RPMI7951 (cell line): ENCODE measurements around the gene OR2AJ1. TPM values are rescaled to one million over a fixed set of nuclear protein-coding genes. Genes with fewer than 3 reads are reported as not detected.
A peak's percentile ranks its signal among the peaks of the same experiment; 100 is the strongest.

Experiments used
- DNase-seq: peaks from one replicate; pipeline ENCODE4 v3.0.0-alpha.2; 2012; ENCODE audit warnings: low read depth
- total RNA-seq: library from RNA; depleted of rRNA; stranded (reverse); fragments of >200 nt; shearing (Covaris generic); gene quantifications from 2 replicates; pipeline ENCODE4 v1.2.3, GENCODE V29; 2014; rRNA removed

The OR2AJ1 gene, protein sequence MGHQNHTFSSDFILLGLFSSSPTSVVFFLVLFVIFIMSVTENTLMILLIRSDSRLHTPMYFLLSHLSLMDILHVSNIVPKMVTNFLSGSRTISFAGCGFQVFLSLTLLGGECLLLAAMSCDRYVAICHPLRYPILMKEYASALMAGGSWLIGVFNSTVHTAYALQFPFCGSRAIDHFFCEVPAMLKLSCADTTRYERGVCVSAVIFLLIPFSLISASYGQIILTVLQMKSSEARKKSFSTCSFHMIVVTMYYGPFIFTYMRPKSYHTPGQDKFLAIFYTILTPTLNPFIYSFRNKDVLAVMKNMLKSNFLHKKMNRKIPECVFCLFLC
- not detected in 2 replicates for total RNA-seq

DNA sequence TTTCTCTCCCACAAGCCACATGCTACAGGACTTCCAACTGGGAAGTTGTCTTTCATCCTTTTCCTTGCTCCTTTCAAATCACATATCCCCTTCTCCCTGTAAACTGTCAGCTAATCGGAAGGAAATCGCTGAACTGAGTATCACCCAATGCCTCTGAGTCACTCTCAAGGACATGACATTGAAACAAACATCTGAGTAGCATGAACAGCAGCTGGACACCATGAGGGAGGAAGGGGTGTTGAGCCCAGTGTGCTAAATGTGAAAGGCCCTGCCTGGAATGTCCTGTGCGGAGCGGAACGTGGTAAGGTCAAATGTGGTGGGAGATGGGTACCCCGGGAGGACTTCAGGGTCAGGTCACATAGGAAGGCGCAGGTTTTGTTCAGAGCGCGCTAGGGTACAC is at the start of gene OR2AJ1:
Gene OR2AJ1, plus strand, starts transcription at position 22 of the 400 bp plus-strand sequence. CDS start 8,880 bp downstream, outside the sequence.
- peak; percentile 15 for DNase-seq

DNA sequence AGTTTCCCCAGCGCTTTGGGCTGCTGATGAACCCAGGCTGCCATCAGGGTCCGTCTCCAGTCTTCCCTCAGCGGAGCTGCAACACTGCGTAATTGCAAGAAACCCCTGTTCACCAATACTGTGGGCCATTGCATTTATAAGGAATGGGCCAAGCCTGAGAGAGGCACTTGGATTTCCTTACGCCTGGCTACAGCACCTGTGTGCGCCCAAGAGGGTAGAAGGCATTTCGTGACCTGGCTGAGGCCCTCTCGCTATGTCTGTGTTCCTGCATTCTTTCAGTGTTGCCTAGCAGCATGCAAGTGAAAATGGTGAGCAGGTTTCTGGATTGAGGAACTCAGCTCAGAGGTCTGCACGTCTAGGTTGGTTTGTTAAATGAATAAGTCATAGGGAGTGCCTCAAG is 41.3 kb upstream of the OR2AJ1 start:
- DNase-seq = no peak

DNA sequence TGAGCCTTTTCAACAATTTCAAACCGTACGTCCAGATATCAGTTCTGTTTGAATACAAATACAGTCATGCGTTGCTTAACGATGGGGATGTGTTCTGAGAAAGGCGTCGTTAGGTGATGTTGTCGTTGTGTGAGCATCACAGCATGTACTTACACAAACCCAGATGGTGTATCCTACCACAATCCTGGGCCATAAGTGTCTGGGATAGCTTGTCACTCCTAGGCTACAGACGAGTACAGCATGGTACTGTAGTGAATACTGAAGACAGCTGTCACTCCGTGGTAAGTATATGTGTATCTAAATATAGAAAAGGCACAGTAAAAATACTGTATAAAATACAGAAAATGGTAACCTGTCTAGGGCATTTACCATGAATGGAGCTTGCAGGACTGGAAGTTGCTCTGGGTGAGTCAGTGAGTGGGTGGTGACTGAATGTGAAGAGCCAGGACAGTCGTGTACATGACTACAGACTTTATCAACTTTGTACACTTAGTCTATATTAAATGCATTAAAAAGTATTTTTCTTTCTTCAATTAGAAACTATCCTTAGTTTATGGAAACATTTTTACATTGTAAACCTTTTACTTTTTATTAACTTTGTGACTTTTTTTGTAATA is 39.8 kb upstream of the OR2AJ1 start:
- DNase-seq = no peak

DNA sequence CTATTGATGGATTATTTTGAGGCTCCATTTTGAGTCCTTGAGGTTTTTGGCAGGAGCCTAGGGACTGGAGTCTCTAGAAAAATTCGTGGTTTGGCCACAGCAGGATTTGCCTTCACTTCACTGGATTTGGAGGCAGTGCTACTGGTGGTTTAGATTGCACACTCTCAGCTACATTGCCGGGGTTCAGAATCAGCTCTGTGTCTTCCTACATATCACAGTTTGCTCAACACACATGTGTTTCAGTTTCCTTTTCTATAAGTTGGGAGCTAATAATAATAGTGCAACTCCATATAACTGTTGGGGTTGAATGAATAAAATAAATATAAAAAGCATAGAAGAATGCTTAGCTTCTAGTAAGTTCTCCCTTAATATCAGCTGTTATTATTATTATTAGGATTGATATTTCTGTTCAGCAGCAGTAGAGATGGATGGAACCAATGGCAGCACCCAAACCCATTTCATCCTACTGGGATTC is 29.5 kb upstream of the OR2AJ1 start, which contains the start of gene OR2W3:
Gene OR2W3, plus strand, starts transcription at position 425 of the 475 bp plus-strand sequence. Its CDS starts 0 bp downstream, at position 425.
- no peak for DNase-seq

DNA sequence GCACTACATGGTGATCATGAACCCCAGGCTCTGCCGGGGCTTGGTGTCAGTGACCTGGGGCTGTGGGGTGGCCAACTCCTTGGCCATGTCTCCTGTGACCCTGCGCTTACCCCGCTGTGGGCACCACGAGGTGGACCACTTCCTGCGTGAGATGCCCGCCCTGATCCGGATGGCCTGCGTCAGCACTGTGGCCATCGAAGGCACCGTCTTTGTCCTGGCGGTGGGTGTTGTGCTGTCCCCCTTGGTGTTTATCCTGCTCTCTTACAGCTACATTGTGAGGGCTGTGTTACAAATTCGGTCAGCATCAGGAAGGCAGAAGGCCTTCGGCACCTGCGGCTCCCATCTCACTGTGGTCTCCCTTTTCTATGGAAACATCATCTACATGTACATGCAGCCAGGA is 28.7 kb upstream of the OR2AJ1 start:
- DNase-seq = no peak

DNA sequence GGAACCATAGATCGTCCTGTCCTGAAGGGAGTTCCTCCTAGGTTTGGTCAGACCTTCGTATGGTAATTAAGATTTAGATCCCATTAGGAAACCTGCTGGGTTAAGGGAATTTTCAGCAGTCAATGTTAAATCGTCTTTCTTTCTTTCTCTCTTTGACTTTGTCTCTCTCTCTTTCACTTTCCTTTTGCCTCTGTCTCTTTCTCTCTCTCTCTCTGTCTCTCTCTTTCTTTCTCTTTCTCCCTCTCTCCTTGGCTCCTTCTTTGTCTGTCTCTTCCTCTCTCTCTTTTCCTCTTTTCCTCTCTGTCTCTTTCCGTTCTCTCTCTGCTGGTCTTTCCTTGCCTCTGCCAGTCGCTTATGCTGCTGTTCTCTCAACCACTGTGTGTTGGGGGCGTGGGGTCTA is 20.6 kb upstream of the OR2AJ1 start:
- DNase-seq = no peak

DNA sequence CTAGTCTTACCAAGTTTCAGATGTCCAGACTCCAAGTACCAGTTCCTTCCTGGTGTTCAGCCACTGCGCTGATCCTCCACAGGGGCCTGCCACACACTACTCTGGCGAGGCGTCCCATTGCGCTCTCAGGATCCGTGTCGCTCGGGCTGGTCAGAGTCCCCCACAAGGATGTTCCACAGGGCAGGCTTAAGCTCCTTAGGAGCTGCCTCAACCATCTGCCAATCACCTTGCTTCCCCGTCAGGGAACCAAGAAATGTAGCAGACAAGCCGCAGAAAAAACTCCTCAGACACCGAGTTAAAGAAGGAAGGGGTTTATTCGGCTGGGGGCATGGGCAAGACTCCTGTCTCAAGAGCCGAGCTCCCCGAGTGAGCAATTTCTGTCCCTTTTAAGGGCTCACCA is 19.5 kb upstream of the OR2AJ1 start:
- DNase-seq = no peak

DNA sequence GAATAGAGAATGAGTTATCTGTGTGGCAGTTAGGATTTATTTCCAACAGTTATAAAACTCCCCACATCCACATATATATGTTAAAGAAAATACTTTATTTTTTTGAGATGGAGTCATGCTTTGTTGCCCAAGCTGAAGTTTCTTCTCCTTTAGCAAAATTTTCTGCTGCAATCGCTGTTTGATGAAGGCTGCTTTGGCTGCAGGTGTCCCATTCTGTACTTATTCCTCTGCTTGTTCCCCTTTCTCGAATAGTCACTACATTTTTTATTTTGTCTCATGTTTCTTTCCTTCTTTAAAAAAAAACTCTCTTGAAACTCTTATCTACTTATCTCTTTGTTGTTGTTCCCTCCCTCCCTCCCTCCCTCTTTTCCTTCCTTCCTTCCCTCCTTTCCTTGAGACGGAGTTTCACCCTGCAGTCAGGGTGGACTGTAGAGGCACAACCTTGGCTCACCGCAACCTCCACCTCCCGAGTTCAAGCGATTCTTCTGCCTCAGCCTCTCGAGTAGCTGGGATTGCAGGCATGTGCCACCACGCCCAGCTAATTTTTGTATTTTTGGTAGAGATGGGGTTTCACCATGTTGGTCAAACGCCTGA is 18.7 kb upstream of the OR2AJ1 start:
- no peak for DNase-seq

DNA sequence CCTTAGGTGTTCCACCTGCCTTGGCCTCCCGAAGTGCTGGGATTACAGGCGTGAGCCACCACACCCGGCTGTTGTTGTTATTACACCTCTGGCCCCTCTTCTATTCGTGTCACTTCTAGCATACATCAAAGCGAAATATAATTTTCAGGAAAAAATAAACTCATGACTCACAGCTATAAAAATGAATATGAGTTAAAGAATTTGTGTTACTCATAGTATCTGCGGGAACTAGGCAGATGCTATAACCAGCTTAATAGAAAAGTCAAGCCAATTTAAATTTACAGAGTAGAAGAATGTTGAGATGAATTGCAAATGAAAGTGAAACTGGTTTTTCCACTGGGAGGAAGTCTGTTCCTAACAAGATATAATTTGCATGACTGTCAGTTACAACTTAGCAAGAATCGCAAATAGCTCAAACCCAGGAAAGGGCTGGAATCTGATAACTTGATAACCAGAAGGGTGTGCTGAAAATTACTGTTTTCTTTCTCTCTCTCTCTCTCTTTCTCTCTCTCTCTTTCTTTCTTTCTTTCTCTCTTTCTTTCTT is 18.1 kb upstream of the OR2AJ1 start:
- peak; percentile 82 for DNase-seq

DNA sequence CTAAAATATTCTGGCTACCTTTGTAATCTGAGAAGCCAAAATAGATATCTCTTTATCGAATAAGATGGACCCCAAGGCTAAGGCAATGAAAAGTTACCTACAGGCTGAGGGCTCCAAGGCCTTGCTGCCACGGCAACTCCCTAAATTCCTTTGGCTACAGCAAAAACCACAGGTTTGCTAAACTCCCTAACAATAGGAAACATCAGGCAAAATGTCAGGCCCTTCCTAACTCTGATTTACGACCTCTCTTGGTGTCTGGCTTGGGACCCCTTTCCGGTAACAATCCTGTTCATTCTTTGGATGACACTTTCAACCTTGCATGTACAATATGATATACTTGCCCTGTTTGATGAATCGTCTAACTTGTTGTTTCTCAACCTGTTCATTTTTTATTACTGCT is 15.9 kb upstream of the OR2AJ1 start:
- peak; percentile 20 for DNase-seq

DNA sequence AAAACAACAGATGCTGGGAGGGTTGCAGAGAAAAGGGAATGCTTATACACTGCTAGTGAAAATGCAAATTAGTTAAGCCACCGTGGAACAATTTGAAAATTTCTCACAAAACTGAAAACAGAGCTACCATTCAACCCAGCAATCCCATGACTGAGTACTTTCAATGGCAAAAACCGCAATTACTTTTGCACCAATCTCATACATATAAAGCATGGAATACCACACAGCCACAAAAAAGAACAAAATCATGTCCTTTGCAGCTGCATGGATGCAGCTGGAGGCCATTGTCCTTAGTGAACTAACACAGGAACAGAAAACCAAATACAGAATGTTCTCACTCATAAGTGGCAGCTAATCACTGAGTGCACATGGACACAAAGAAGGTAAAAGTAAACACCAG is 10.9 kb upstream of the OR2AJ1 start:
- no peak for DNase-seq

DNA sequence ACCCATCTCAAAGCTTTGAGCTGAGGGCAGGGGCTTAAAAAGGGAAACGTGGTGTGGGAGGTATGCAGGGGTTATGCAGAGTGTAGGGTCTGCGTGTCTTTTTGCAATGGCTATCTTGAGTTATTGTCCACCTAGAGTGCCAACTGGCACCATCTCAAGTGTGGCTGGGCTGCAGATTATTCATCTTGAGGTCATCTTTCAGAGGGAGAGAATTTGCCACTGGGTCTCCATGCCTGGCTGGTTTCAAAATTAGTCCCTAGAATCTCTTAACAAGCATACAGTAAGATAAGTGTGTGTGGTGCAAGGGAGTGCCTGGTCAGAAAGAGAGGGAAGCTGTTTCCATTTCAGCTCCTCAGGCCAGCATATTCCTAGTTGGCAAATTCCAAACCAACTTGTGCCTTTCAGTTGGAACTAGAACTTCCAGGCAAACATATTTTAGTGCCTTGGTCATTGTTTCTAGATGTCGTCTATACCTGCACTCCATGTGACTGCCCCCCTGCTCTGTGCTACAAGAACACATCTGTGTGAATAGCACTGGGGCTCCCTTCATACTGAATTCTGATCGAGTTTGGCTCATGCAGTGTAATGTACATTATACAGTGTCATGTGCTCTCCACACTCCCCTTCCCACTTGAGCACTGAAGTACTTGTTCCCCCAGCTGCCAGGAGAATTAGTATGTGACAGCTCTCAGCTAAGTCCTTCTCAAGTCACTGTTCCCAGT is 9.6 kb upstream of the OR2AJ1 start:
- DNase-seq = peak; percentile 72

DNA sequence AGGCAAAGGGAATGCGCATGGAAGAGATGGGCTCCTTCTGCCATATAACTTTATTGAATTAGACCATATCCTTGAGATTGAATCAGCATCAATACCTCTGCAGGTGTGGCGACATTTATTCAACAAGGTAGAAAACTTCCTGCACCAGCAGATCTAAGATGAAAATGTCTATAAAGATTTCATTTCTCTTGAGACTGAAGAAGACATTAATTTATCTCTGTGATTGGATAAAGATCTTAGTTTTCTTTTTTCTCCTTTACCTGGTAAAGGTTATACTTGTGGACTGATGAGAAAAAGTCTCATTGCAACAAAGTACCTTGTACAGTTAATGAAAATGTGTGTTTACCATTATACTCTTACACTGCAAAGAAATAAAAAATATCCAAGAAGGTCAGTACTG is 4.7 kb upstream of the OR2AJ1 start, which contains the start of gene OR2T8:
Gene OR2T8, plus strand, starts transcription at position 301 of the 400 bp plus-strand sequence. CDS start 766 bp downstream, outside the sequence.
- DNase-seq = no peak

DNA sequence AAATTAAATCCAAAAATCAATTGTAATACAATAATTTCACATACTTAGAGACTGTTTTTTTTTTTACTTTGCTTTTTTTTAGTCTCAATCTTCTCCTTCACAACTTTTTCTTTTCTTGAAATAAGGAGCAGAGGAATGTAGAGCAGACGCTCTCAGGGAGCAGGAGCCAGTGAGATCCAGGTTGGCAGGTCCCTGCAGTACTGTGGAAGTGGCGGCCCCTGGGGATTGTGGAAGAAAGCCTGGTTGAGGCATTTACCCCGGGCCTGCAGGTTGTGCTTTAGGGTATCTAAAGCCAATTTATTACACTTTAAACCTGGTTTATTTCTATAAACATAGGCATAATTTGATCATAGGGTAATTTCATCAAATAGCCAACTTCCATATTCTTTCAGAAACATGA is 748 bp upstream of the OR2AJ1 start:
- no peak for DNase-seq

DNA sequence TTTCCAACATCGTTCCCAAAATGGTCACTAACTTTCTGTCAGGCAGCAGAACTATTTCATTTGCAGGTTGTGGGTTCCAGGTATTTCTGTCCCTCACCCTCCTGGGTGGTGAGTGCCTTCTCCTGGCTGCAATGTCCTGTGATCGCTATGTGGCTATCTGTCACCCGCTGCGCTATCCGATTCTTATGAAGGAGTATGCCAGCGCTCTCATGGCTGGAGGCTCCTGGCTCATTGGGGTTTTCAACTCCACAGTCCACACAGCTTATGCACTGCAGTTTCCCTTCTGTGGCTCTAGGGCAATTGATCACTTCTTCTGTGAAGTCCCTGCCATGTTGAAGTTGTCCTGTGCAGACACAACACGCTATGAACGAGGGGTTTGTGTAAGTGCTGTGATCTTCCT is 9.3 kb downstream of the OR2AJ1 start:
- no peak for DNase-seq

DNA sequence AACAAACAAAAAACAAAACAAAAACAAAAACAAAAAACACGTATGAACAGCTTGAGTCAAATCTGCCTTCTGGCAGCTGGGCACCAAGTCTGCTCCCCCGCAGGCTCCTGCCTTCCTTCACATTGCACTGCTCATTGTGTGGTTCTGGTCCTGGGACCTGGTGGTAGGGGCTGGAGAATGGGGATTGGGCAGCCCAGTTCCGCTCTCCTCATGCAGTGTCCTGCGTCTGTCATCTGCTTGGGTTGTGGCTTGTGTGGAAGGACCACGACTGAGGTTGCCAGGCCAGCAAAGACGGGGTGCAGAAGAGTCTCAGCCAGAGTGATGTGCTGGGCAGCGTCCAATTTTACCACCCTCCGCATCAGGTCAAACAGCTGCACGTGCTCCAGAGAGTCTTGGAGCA is 11.1 kb downstream of the OR2AJ1 start:
- DNase-seq = no peak

DNA sequence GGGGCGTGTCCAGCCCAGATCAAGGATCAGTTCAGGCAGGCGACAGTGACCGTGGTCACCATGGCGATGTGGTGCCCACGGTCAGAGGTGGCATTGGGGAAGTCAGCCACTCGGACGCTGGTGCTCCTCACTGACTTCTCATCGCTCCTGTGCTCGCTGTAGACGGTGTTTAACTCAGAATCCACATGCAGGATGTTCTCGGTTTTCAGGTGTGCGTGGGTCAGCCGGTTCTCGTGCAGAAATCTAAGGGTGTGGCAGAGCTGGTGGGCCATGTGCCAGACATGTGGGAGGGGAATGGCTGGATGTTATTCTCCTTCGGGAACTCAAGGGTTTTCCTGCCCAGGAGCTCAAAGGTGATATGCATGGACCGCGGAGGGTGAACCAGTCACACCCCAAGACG is 11.7 kb downstream of the OR2AJ1 start:
- DNase-seq = no peak

DNA sequence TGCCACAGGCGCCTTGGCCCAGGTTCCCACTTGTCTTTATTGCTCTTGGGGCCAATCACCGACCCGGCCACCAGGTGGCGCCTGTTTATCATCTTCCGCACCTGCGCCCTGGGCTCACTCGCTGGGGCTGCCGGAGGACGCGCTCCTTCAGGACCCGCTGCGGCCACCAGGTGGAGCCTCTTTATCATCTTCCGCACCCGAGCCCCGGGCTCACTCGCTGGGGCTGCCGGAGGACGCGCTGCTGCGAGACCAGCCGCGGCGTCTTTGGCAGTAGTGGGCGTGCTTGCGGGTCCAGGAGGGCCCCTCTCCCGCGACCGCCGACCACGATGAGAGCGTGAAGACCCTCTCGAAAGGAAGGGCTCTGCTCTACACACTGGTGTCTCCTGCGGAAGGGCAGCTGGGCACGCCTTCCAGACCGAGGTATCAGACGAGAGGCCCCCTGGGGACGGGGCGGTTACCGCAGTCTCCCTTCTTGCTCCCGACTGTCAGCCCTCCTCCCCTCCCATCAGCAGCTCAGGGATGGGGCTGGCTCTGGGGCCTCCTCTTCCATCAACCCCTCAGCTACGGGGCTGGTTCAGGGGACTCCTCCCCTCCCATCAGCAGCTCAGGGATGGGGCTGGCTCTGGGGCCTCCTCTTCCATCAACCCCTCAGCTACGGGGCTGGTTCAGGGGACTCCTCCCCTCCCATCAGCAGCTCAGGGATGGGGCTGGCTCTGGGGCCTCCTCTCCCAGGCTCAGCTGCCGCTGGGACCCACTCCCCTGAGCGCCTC is 12.5 kb downstream of the OR2AJ1 start:
- peak; percentile 58 for DNase-seq

DNA sequence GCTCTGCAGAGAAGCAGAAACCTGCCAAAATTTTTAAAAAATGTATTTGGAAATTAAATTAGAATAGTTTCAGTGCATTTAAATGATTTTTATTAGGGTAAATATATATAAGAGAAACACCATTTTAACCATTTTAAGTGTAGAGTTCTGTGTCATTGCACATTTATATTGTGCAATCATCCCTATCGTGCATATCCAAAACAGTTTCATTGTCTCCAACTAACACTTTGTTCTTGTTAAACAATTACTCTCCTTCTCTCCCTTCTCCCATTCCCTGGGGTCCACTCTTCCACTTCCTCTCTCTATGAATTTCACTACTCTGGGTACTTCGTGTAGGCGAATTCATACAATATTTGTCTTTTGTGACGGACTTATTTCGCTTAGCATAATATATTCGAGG is 17.9 kb downstream of the OR2AJ1 start:
- no peak for DNase-seq

DNA sequence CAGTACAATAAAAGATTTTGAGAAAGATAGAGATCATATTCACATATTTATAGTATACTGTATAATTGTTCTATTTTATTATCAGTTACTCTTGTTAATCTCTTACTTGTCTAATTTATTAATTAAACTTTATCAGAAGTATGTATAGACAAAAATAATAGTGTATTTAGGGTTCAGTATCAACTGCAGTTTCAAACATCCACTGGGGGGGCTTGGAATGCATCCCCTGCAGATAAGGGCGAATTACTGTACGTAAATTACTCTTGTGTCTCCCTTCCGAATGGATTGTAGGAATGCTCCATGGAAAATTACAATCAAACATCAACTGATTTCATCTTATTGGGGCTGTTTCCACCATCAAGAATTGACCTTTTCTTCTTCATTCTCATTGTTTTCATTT is 23.9 kb downstream of the OR2AJ1 start, which contains the start of gene OR2L8:
Gene OR2L8, plus strand, starts transcription at position 301 of the 400 bp plus-strand sequence. Its CDS starts 0 bp downstream, at position 301.
- no peak for DNase-seq

DNA sequence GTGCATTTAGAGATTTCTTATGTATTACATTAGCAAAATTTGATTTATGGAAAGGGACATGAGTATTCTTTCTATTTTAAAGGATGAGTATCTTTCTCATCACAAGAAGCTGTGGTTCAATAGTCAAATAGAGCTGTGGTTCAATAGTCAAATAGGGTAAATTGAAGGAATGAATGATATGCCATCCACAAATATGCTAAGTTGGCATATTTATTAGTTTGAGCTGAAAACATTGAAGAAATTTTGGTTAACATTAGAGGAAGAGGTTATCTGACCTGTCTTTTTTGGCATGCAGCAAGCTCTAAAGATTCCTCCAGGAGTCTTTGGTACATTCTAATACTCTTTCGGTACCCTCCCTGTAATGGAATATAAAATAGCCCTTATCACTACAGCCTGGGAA is 28.7 kb downstream of the OR2AJ1 start:
- no peak for DNase-seq
